Mesendoderm (in vitro differentiated cells): ENCODE measurements around the gene ADGRL4.

Experiments used
- DNase-seq: peaks from one replicate; pipeline ENCODE4 v3.0.0; 2013
- H2AK5ac ChIP-seq: 2 replicates; pipeline ENCODE4 v1.6.1; 2013; ENCODE audit warnings: low read length, inconsistent platforms
- H2BK120ac ChIP-seq: 2 replicates; pipeline ENCODE4 v1.6.1; 2013; ENCODE audit warnings: low read depth, mild to moderate bottlenecking, low read length, moderate library complexity, mixed read lengths
- H2BK15ac ChIP-seq: replicated peaks from 2 replicates; pipeline ENCODE4 v1.6.1; 2013; ENCODE audit warnings: low read depth, mild to moderate bottlenecking, moderate library complexity
- H2BK5ac ChIP-seq: 2 replicates; pipeline ENCODE4 v1.6.1; 2013; ENCODE audit warnings: low read length, inconsistent platforms
- H3K18ac ChIP-seq: 2 replicates; pipeline ENCODE4 v1.6.1; 2013; ENCODE audit warnings: mild to moderate bottlenecking, low read length, mixed read lengths
- H3K23ac ChIP-seq: one replicate; pipeline ENCODE4 v1.6.1; 2013; ENCODE audit warnings: low read length
- H3K27ac ChIP-seq: 2 replicates; pipeline ENCODE4 v1.5.1; 2013; ENCODE audit warnings: low read depth, mild to moderate bottlenecking, inconsistent platforms, low read length, moderate library complexity
- H3K27me3 ChIP-seq: 2 replicates; pipeline ENCODE4 v1.6.1; 2013; ENCODE audit warnings: low read length, control low read depth, mild to moderate bottlenecking, inconsistent platforms; ENCODE audit not compliant: insufficient read depth, poor library complexity
- H3K36me3 ChIP-seq: 2 replicates; pipeline ENCODE4 v1.6.1; 2013; ENCODE audit warnings: low read length, inconsistent platforms; ENCODE audit not compliant: control insufficient read depth, insufficient read depth
- H3K4ac ChIP-seq: one replicate; pipeline ENCODE4 v1.6.1; 2013; ENCODE audit warnings: low read depth, mild to moderate bottlenecking, low read length, moderate library complexity
- H3K4me1 ChIP-seq: 2 replicates; pipeline ENCODE4 v1.6.1; 2013; ENCODE audit warnings: low read depth, low read length, inconsistent platforms; ENCODE audit not compliant: control insufficient read depth
- H3K4me2 ChIP-seq: 2 replicates; pipeline ENCODE4 v1.6.1; 2013; ENCODE audit warnings: low read length
- H3K4me3 ChIP-seq: 2 replicates; pipeline ENCODE4 v1.5.1; 2013; ENCODE audit warnings: mild to moderate bottlenecking, low read length
- H3K56ac ChIP-seq: one replicate; pipeline ENCODE4 v1.6.1; 2013; ENCODE audit warnings: low read length
- H3K79me1 ChIP-seq: 2 replicates; pipeline ENCODE4 v1.6.1; 2013; ENCODE audit warnings: low read length, inconsistent platforms
- H3K79me2 ChIP-seq: 2 replicates; pipeline ENCODE4 v1.6.1; 2013; ENCODE audit warnings: mild to moderate bottlenecking, low read length; ENCODE audit not compliant: control insufficient read depth, insufficient read depth
- H3K9ac ChIP-seq: 2 replicates; pipeline ENCODE4 v1.6.1; 2013; ENCODE audit warnings: low read length, inconsistent platforms
- H4K5ac ChIP-seq: one replicate; pipeline ENCODE4 v1.6.1; 2013; ENCODE audit warnings: low read length
- H4K8ac ChIP-seq: one replicate; pipeline ENCODE4 v1.6.1; 2013; ENCODE audit warnings: low read depth, mild to moderate bottlenecking, control low read depth, low read length, moderate library complexity
- WGBS: extraction: QIAGEN DNeasy Blood & Tissue Kit; methylation state at CpG from one replicate; pipeline ENCODE4 v1.1.7; 2013; ENCODE audit warnings: low lambda C conversion rate, missing lambda C conversion rate; ENCODE audit not compliant: insufficient coverage; ENCODE audit errors: extremely low coverage; 5-methylcytosine and 5-hydroxymethylcytosine counted together

The ADGRL4 gene

DNA sequence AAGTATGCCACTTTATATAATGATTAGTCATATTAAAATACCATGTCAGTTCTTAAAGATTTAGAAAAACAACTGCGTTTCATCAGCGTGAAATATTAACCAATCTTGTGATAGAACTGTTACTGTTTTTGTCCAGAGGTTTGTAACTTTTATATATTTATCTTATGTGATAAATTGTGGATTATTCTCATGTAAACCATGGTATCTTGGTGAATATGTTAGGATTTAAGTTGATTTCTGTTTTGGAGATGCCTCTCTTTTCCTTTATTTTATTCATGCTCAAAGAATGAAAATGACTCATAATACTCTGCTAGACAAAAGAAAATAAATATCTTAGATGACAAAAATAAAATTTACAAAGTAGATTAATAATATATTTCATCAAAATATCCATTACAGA is 88.4 kb downstream of the ADGRL4 start:
- Histone ChIP-seq H3K27ac (no peak overlapping the region), H2BK120ac (no peak overlapping the region), H3K4me2 (no peak overlapping the region), H3K4me1 (no peaks in the 10 kb centered on the region), H2BK15ac (no peak overlapping the region), H3K36me3 (no peaks in the 10 kb centered on the region), H3K56ac (no peak overlapping the region), H3K18ac (no peak overlapping the region), H4K5ac (no peak overlapping the region), H3K4ac (no peak overlapping the region), H2BK5ac (no peak overlapping the region), H3K9ac (no peak overlapping the region), H3K27me3 (no peaks in the 10 kb centered on the region), H3K4me3 (no peak overlapping the region), H3K23ac (no peak overlapping the region), H3K79me2 (no peaks in the 10 kb centered on the region), H4K8ac (no peak overlapping the region), H3K79me1 (no peaks in the 10 kb centered on the region), H2AK5ac (no peak overlapping the region)
- no peak for DNase-seq
- no CpG with 5 or more reads among the region's 2 CpGs for WGBS

DNA sequence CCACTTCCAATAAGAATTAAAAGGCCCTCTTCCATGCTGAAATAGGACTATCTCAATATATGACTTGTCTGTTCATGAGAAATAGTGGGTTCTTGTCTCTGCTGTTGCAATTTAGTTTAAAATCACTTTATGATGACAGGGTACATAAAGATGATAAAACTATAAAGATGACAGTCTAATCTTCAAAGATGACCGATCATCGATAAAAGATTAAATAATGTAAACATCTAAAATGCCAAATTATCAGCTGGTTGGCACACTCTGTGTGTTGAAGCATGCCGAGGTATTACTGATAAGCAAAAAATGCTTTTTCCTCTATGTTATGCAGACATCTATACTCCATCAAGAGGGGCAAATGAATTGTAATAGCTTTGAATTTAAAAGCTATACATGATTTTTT is 89.5 kb downstream of the ADGRL4 start:
- no peak overlapping the region for H4K5ac ChIP-seq
- no peak overlapping the region for H3K4ac ChIP-seq

DNA sequence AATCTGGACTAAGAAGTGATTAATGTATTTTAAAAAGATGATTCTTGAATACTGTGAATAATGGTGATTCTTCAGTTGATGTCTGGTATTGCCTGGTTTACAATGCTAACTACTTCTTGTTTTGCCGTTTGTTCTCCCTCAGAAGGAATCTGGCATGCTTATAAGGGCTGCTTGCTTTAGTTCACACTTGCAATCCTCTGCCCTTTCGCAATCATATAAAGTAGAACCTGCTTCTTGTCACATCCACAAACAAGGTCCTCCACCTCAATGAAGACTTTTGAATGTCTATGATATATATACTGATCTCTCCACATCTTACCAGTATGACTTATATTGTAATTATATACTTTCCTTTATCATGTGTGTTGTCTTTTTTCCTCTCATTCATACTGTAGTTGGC is 92.6 kb downstream of the ADGRL4 start:
- Histone ChIP-seq H3K4me3 (no peak overlapping the region), H3K79me1 (no peaks in the 10 kb centered on the region), H2BK15ac (no peak overlapping the region), H4K5ac (no peak overlapping the region), H3K4ac (no peak overlapping the region), H2BK5ac (no peak overlapping the region), H2AK5ac (no peak overlapping the region), H3K27me3 (no peaks in the 10 kb centered on the region), H3K27ac (no peak overlapping the region), H3K36me3 (no peaks in the 10 kb centered on the region), H3K4me1 (no peaks in the 10 kb centered on the region), H4K8ac (no peak overlapping the region), H3K23ac (no peak overlapping the region), H3K9ac (no peak overlapping the region), H3K18ac (no peak overlapping the region), H2BK120ac (no peak overlapping the region), H3K4me2 (no peak overlapping the region), H3K79me2 (no peaks in the 10 kb centered on the region), H3K56ac (no peak overlapping the region)
- DNase-seq = no peak
- no CpG with 5 or more reads among the region's 2 CpGs for WGBS

More for the DNA sequence above, 89.5 kb downstream of the ADGRL4 start:
- H3K56ac ChIP-seq = no peak overlapping the region
- no peak overlapping the region for H4K8ac ChIP-seq
- WGBS = no CpG with 5 or more reads among the region's 3 CpGs
- no peaks in the 10 kb centered on the region for H3K36me3 ChIP-seq
- H2BK5ac ChIP-seq = no peak overlapping the region
- no peak overlapping the region for H3K9ac ChIP-seq
- H3K18ac ChIP-seq = no peak overlapping the region
- H3K4me2 ChIP-seq = no peak overlapping the region
- no peak overlapping the region for H2AK5ac ChIP-seq
- no peak for DNase-seq
- no peak overlapping the region for H3K4me3 ChIP-seq
- no peaks in the 10 kb centered on the region for H3K4me1 ChIP-seq
- H3K27ac ChIP-seq = no peak overlapping the region
- H3K27me3 ChIP-seq = no peaks in the 10 kb centered on the region
- no peak overlapping the region for H3K23ac ChIP-seq
- H3K79me1 ChIP-seq = no peaks in the 10 kb centered on the region
- H2BK15ac ChIP-seq = no peak overlapping the region
- H3K79me2 ChIP-seq = no peaks in the 10 kb centered on the region
- no peak overlapping the region for H2BK120ac ChIP-seq

DNA sequence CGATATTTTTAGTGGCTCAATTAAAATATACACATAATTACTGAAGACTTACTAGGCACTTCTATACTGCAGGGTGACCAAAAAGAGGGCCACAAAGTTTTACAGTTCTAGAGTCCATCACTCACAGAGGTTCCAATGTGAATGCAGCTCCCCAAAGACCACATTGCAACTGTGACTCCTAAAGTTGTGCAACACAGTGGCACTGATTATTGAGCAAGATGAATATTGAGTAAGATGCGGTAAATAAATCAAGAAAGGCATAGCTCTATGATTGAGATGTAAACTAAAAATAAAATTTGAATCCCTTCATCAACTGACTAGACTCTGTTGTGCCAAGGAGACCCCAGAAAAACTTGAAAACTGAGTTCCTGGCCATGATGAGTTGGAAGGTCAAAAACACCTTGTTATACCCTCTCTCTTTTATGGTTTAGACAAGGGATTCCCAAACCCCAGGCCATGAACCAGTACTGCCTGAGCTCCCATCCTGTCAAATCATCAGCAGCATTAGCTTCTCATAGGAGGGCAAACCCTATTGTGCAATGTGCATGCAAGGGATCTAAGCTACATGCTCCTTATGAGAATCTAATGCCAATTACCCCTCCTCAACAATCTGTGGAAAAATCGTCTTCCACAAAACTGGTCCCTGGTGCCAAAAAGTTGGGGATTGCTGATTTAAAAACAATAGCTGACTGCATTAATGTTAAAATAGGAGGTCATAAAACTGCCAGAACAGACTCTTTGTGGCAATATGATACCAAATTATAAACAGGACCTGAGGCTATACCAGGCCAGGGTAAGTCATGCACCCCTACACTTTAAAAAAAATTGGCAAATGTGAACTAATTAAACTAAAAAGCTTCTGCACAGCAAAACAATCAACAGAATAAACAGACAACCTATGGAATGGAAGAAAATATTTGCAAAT is 94.3 kb downstream of the ADGRL4 start:
- Histone ChIP-seq H2BK15ac (no peak overlapping the region), H2BK120ac (no peak overlapping the region), H2AK5ac (no peak overlapping the region), H3K4me3 (no peak overlapping the region), H3K79me1 (no peaks in the 10 kb centered on the region), H3K23ac (no peak overlapping the region), H4K8ac (no peak overlapping the region), H3K79me2 (no peaks in the 10 kb centered on the region), H3K4ac (no peak overlapping the region), H2BK5ac (no peak overlapping the region), H3K56ac (no peak overlapping the region), H3K27me3 (no peaks in the 10 kb centered on the region), H3K36me3 (no peaks in the 10 kb centered on the region), H3K4me2 (no peak overlapping the region), H3K27ac (no peak overlapping the region), H4K5ac (no peak overlapping the region), H3K18ac (no peak overlapping the region), H3K4me1 (no peaks in the 10 kb centered on the region), H3K9ac (no peak overlapping the region)
- no peak for DNase-seq
- WGBS = no CpG with 5 or more reads among the region's 3 CpGs

- Histone ChIP-seq H3K4me3 (no peak overlapping the region), H2BK15ac (no peak overlapping the region), H3K56ac (no peak overlapping the region), H3K9ac (no peak overlapping the region), H3K36me3 (no peaks in the 10 kb centered on the region), H3K18ac (no peak overlapping the region), H3K4me1 (no peaks in the 10 kb centered on the region), H3K27me3 (no peaks in the 10 kb centered on the region), H3K27ac (no peak overlapping the region), H4K8ac (no peak overlapping the region), H2AK5ac (no peak overlapping the region), H3K4ac (no peak overlapping the region), H2BK5ac (no peak overlapping the region), H3K23ac (no peak overlapping the region), H3K79me2 (no peaks in the 10 kb centered on the region), H3K4me2 (no peak overlapping the region), H4K5ac (no peak overlapping the region), H2BK120ac (no peak overlapping the region), H3K79me1 (no peaks in the 10 kb centered on the region)
- WGBS = no CpG with 5 or more reads among the region's 1 CpG
- no peak for DNase-seq
These were observed 103.9 kb downstream of the ADGRL4 start for GRCh38 chr1:78902641-78903040.

GRCh38 chr1:78894811-78895210 is 111.7 kb downstream of the ADGRL4 start:
- no peaks in the 10 kb centered on the region for H3K4me1 ChIP-seq
- no peak overlapping the region for H3K23ac ChIP-seq
- H3K18ac ChIP-seq = no peak overlapping the region
- H3K9ac ChIP-seq = no peak overlapping the region
- no peak overlapping the region for H3K4me2 ChIP-seq
- no peak overlapping the region for H2BK120ac ChIP-seq
- no peak overlapping the region for H2BK15ac ChIP-seq
- no peaks in the 10 kb centered on the region for H3K79me1 ChIP-seq
- H3K56ac ChIP-seq = no peak overlapping the region
- H4K8ac ChIP-seq = no peak overlapping the region
- H4K5ac ChIP-seq = no peak overlapping the region
- H2AK5ac ChIP-seq = no peak overlapping the region
- no peaks in the 10 kb centered on the region for H3K36me3 ChIP-seq
- DNase-seq = no peak
- no peak overlapping the region for H2BK5ac ChIP-seq
- no peaks in the 10 kb centered on the region for H3K27me3 ChIP-seq
- no peak overlapping the region for H3K27ac ChIP-seq
- no peak overlapping the region for H3K4me3 ChIP-seq
- no CpG with 5 or more reads among the region's 2 CpGs for WGBS
- no peak overlapping the region for H3K4ac ChIP-seq
- H3K79me2 ChIP-seq = no peaks in the 10 kb centered on the region
